OCI-LY7 (cell line): ENCODE results near the gene MOGAT2. TPM values are rescaled to one million over a fixed set of nuclear protein-coding genes. Genes with fewer than 3 reads are reported as not detected.

ENCODE experiments used
- BruUV-seq: library from RNA; stranded (reverse); fragments of 400-500 nt; replicated peaks from 2 replicates; lab custom pipeline; 2021; lab: Mats Ljungman, UMichigan
- CTCF ChIA-PET: fragments of 300-600 bp; sonication (Branson Sonifier 250); formaldehyde crosslinking; loops from one replicate; lab custom pipeline; 2022; ENCODE audit warnings: antibody characterized with exemption; ENCODE audit not compliant: unreplicated experiment; lab: Charles Lee
- POLR2A ChIA-PET: fragments of 300-600 bp; sonication (Branson Sonifier 250); formaldehyde crosslinking; loops from one replicate; lab custom pipeline; 2022; ENCODE audit warnings: antibody characterized with exemption; lab: Charles Lee
- DNase-seq: peaks from one replicate; pipeline ENCODE4 v3.0.0-alpha.2; 2015; ENCODE audit warnings: low spot score
- H2AFZ ChIP-seq: fragments of 200-600 bp; sonication (generic), shearing (Covaris generic); 2 replicates; pipeline ENCODE4 v1.6.1; 2014; ENCODE audit warnings: mild to moderate bottlenecking, antibody characterized with exemption, low read length, moderate library complexity
- H3K27ac ChIP-seq: fragments of 200-600 bp; sonication (generic); 2 replicates; pipeline ENCODE4 v1.5.1; 2014; ENCODE audit warnings: mixed run types, low read depth, mild to moderate bottlenecking, moderate library complexity, low read length, inconsistent platforms; ENCODE audit not compliant: poor library complexity, severe bottlenecking
- H3K36me3 ChIP-seq: fragments of 200-600 bp; sonication (generic); 2 replicates; pipeline ENCODE4 v1.6.1; 2014; ENCODE audit warnings: mild to moderate bottlenecking, antibody characterized with exemption, low read length, moderate library complexity, mixed read lengths; ENCODE audit not compliant: insufficient read depth
- H3K4me1 ChIP-seq: fragments of 200-600 bp; sonication (generic); 2 replicates; pipeline ENCODE4 v1.5.1; 2014; ENCODE audit warnings: mild to moderate bottlenecking, low read length; ENCODE audit not compliant: insufficient read depth, poor library complexity, severe bottlenecking
- H3K4me2 ChIP-seq: fragments of 200-600 bp; sonication (generic); 2 replicates; pipeline ENCODE4 v1.6.1; 2014; ENCODE audit warnings: mild to moderate bottlenecking, low read length
- H3K4me3 ChIP-seq: fragments of 200-600 bp; sonication (generic); 2 replicates; pipeline ENCODE4 v1.5.1; 2014; ENCODE audit warnings: mild to moderate bottlenecking, low read depth, low read length; ENCODE audit not compliant: poor library complexity, severe bottlenecking
- H3K79me2 ChIP-seq: fragments of 200-600 bp; sonication (generic); 2 replicates; pipeline ENCODE4 v1.6.1; 2016; ENCODE audit warnings: low read depth, mild to moderate bottlenecking, low read length, moderate library complexity, mixed read lengths; ENCODE audit not compliant: insufficient read depth
- H3K9me2 ChIP-seq: fragments of 200-600 bp; sonication (generic); 2 replicates; pipeline ENCODE4 v1.6.1; 2016; ENCODE audit warnings: mild to moderate bottlenecking, low read length, mixed read lengths; ENCODE audit not compliant: insufficient read depth
- H3K9me3 ChIP-seq: fragments of 200-600 bp; sonication (generic); 2 replicates; pipeline ENCODE4 v1.6.1; 2014; ENCODE audit warnings: mild to moderate bottlenecking, mixed run types, low read length, mixed read lengths
- H4K20me1 ChIP-seq: fragments of 200-600 bp; sonication (generic); 2 replicates; pipeline ENCODE4 v1.6.1; 2014; ENCODE audit warnings: mild to moderate bottlenecking, antibody characterized with exemption, low read length, moderate library complexity, mixed read lengths; ENCODE audit not compliant: insufficient read depth
- EZH2phosphoT487 ChIP-seq: fragments of 200-600 bp; sonication (generic); IDR thresholded peaks from 2 replicates; pipeline ENCODE4 v1.6.1; 2018; ENCODE audit warnings: low read depth, borderline replicate concordance, mild to moderate bottlenecking, mixed run types, antibody characterized with exemption, low read length, moderate library complexity, mixed read lengths
- intact Hi-C: fragments of 100-400 bp; cut with micrococcal nuclease; formaldehyde crosslinking; loops from one replicate; pipeline ENCODE4 v1.10.0; 2022; ENCODE audit not compliant: unreplicated experiment
- total RNA-seq, 2 experiments: library from RNA; depleted of rRNA in 1 of 2; stranded (reverse); fragments of >200 nt in 1 of 2; shearing (Covaris generic) in 1 of 2; gene quantifications; 2 replicates each; pipeline ENCODE4 v1.2.3, GENCODE V29; 2014 to 2022
- TF ChIP-seq, protein P1 (sequence below): fragments of 200-600 bp; sonication (generic); conservative IDR thresholded peaks from 2 replicates; pipeline ENCODE4 v1.5.1; 2014; ENCODE audit warnings: mild to moderate bottlenecking, antibody characterized with exemption, low read length, moderate library complexity, mixed read lengths

Gene MOGAT2
- total RNA-seq, 2 experiments from 2014 or later: not detected

- H3K36me3 ChIP-seq: no peaks in the 10 kb centered on the region
- DNase-seq: peak; percentile 15
- no peak for TF ChIP-seq EZH2phosphoT487
- TF ChIP-seq, protein P1, sequence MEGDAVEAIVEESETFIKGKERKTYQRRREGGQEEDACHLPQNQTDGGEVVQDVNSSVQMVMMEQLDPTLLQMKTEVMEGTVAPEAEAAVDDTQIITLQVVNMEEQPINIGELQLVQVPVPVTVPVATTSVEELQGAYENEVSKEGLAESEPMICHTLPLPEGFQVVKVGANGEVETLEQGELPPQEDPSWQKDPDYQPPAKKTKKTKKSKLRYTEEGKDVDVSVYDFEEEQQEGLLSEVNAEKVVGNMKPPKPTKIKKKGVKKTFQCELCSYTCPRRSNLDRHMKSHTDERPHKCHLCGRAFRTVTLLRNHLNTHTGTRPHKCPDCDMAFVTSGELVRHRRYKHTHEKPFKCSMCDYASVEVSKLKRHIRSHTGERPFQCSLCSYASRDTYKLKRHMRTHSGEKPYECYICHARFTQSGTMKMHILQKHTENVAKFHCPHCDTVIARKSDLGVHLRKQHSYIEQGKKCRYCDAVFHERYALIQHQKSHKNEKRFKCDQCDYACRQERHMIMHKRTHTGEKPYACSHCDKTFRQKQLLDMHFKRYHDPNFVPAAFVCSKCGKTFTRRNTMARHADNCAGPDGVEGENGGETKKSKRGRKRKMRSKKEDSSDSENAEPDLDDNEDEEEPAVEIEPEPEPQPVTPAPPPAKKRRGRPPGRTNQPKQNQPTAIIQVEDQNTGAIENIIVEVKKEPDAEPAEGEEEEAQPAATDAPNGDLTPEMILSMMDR: no peak
- no peaks in the 10 kb centered on the region for H3K9me3 ChIP-seq
- peak overlapping the region; percentile 72 for H3K4me3 ChIP-seq
- TSS peak; percentile 73 for BruUV-seq
- ChIA-PET POLR2A (no interaction called here), CTCF (no interaction called here)
- H3K4me2 ChIP-seq: peak overlapping the region; percentile 90
- no peaks in the 10 kb centered on the region for H4K20me1 ChIP-seq
- H3K4me1 ChIP-seq: peaks cover 74% of the 10 kb centered on the region
- no peak overlapping the region for H3K27ac ChIP-seq
- intact Hi-C loops: no loop called here
- no peaks in the 10 kb centered on the region for H3K9me2 ChIP-seq
- H3K79me2 ChIP-seq: no peaks in the 10 kb centered on the region; the same call in 1 of the 2 replicates
- H2AFZ ChIP-seq: no peak overlapping the region
Observed at GRCh38 chr11:75770102-75770501, 52.5 kb downstream of the MOGAT2 start.

GRCh38 chr11:75771646-75772410, 54.2 kb downstream of the MOGAT2 start:
- Histone ChIP-seq H3K79me2 (no peaks in the 10 kb centered on the region; the same call in 1 of the 2 replicates), H3K9me2 (no peaks in the 10 kb centered on the region), H3K4me1 (peaks cover 78% of the 10 kb centered on the region), H3K4me3 (no peak overlapping the region), H2AFZ (no peak overlapping the region), H3K27ac (peak overlapping the region; percentile 3), H4K20me1 (no peaks in the 10 kb centered on the region), H3K9me3 (no peaks in the 10 kb centered on the region), H3K36me3 (no peaks in the 10 kb centered on the region), H3K4me2 (peak overlapping the region; percentile 18)
- ChIA-PET CTCF (interaction anchor here (0.6 kb wide), 1 partner anchor 593 kb away, joined by 3 read pairs; no protein-coding TSS in a partner anchor), POLR2A (interaction anchor here (0.8 kb wide), 1 partner anchor 11 kb away, joined by 3 read pairs; no protein-coding TSS in a partner anchor)
- no peak for DNase-seq
- no peak for TF ChIP-seq EZH2phosphoT487
- TF ChIP-seq, protein P1: no peak
- intact Hi-C loops: no loop called here
- BruUV-seq: no TSS peak
